Measurements from ENCODE around the gene RASA3. TPM values are rescaled to one million over a fixed set of nuclear protein-coding genes. Genes with fewer than 3 reads are reported as not detected.

RASA3 gene
- total RNA-seq, 4 donors from 2014 or later = 29.5 to 38.1 (median 34.6) TPM

DNA sequence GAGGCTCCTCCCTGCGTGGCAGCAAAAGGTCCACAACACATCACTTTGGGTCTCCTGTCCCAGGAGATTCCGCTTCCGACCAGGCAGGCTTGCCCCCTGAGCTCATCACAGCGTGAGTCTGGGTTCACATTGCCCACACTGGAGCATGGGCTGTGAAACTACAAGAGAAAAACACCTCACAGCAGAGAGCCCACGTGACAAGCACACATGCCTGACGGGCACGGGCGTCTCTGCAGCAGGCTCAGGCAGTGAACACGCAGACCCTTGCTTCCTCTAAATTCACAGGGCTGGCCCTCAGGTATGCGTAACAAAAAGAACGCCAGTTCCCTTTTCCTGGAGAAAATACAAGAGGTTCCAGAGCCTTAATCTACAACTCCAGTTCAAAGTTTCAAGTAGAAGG is 41.9 kb downstream of the RASA3 start:
- intact Hi-C loops (cut with DNase I) = no loop called here
- Histone ChIP-seq H3K4me3 (no peak overlapping the region), H3K36me3 (no peaks in the 10 kb centered on the region), H3K27ac (replicated peaks in 1 of 4) (no peak overlapping the region), H3K4me1 (peaks cover 0 to 5% (median 0%) of the 10 kb centered on the region in 4 donors), H3K27me3 (no peaks in the 10 kb centered on the region), H3K9me3 (peaks cover 0 to 20% (median 0%) of the 10 kb centered on the region in 4 donors)
- DNase-seq (ENCODE audit: extremely low spot score) = no peak
- WGBS = 96% methylated on average over 10 of the region's 11 CpGs
- TF ChIP-seq POLR2AphosphoS5 (IDR thresholded peaks at IDR 0.05) (no peak), POLR2A (IDR thresholded peaks at IDR 0.05; ENCODE audit: low read depth) (no peak), EP300 (IDR thresholded peaks at IDR 0.05) (no peak)
- TF ChIP-seq, protein P1, sequence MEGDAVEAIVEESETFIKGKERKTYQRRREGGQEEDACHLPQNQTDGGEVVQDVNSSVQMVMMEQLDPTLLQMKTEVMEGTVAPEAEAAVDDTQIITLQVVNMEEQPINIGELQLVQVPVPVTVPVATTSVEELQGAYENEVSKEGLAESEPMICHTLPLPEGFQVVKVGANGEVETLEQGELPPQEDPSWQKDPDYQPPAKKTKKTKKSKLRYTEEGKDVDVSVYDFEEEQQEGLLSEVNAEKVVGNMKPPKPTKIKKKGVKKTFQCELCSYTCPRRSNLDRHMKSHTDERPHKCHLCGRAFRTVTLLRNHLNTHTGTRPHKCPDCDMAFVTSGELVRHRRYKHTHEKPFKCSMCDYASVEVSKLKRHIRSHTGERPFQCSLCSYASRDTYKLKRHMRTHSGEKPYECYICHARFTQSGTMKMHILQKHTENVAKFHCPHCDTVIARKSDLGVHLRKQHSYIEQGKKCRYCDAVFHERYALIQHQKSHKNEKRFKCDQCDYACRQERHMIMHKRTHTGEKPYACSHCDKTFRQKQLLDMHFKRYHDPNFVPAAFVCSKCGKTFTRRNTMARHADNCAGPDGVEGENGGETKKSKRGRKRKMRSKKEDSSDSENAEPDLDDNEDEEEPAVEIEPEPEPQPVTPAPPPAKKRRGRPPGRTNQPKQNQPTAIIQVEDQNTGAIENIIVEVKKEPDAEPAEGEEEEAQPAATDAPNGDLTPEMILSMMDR (IDR thresholded peaks at IDR 0.05) = no peak

DNA sequence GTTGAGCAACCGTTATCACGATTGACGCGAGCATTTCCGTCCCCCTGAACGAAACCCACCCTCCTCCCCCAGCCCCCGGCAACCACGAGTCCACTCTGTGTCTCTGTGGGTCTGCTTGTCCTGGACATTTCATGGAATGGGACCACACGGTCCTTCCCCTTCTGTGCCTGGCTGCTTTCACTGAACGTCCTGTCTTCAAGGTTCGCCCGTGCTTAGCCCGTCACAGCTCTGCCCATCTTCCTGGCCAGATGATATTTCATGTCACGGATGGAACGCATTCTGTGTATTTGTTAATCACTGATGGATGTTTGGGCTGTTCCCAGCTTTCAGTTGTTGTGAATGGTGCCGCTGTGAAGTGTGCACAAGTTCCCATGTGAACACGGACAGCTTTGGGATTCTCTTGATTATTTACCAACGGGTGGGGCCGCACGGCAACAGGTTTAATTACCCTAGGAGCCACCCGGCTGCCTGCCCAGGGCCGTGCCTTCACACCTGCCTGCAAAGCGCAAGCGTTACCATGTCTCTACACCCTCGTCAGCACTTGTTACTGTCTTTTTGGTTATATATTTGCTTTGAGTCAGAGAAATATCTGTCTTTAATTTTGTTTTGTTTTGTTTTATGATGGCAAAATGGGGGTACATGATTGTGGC is 42.5 kb downstream of the RASA3 start:
- TF ChIP-seq POLR2A (IDR thresholded peaks at IDR 0.05; ENCODE audit: low read depth) = no peak
- no peak for TF ChIP-seq EP300 (IDR thresholded peaks at IDR 0.05)
- Histone ChIP-seq H3K9me3 (peaks cover 0 to 20% (median 0%) of the 10 kb centered on the region in 4 donors), H3K4me1 (peaks cover 0 to 5% (median 0%) of the 10 kb centered on the region in 4 donors), H3K27ac (replicated peaks in 1 of 4) (no peak overlapping the region), H3K27me3 (no peaks in the 10 kb centered on the region), H3K36me3 (no peaks in the 10 kb centered on the region), H3K4me3 (no peak overlapping the region)
- intact Hi-C loops (cut with DNase I) = no loop called here
- no peak for DNase-seq (ENCODE audit: extremely low spot score)
- 92% methylated on average over 24 of the region's 25 CpGs for WGBS

DNA sequence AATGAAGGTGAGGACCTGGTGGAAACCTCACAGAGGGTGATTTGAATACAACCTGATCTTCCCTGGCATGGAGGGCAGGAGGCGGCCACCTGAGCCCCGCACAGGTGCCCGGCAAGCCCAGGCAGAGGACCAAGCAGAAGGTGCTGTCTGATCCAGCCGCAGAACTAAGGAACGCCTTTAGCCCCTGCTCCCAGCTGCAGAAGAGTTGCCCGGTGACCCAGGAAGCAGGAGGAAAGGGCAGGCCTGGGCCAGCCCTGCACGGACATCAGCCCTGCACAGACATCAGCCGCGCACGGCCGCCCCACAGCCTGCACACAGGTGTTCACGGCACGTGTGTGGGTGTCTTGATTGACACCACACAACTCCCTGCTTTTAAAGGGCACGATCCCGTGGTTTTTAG is 43.1 kb downstream of the RASA3 start:
- no peak for DNase-seq (ENCODE audit: extremely low spot score)
- no peak for TF ChIP-seq POLR2AphosphoS5 (IDR thresholded peaks at IDR 0.05)
- TF ChIP-seq, protein P1 (IDR thresholded peaks at IDR 0.05) = no peak
- no peak for TF ChIP-seq POLR2A (IDR thresholded peaks at IDR 0.05; ENCODE audit: low read depth)
- WGBS = 93% methylated on average over 10 of the region's 15 CpGs
- peaks cover 0 to 20% (median 0%) of the 10 kb centered on the region in 4 donors for H3K9me3 ChIP-seq
- peaks cover 0 to 5% (median 0%) of the 10 kb centered on the region in 4 donors for H3K4me1 ChIP-seq
- H3K4me3 ChIP-seq = no peak overlapping the region
- H3K27me3 ChIP-seq = no peaks in the 10 kb centered on the region
- no peak overlapping the region for H3K27ac ChIP-seq (replicated peaks in 1 of 4)
- no peaks in the 10 kb centered on the region for H3K36me3 ChIP-seq
- intact Hi-C loops (cut with DNase I) = no loop called here

DNA sequence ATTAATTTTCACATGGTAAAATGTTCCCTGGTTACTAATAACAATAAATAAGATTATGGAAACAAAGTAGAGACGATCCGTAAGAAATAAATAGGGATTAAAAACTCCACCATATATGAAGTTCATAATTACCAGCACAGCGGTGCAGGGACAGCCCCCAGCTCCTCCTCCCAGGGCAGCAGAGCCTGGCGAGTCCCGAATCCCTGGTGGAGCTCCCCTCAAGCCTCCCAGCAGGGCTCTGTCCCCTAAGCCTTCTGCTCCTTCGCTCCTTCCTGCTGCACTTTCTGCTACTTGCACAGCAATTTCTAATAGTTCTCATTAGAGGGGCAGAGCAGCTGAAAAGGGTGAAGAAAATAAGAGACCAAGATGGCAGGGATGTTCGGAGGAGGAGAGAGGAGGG is 43.6 kb downstream of the RASA3 start:
- Histone ChIP-seq H3K9me3 (peaks cover 0 to 20% (median 0%) of the 10 kb centered on the region in 4 donors), H3K4me1 (peaks cover 0 to 5% (median 0%) of the 10 kb centered on the region in 4 donors), H3K36me3 (no peaks in the 10 kb centered on the region), H3K27ac (replicated peaks in 1 of 4) (no peak overlapping the region), H3K27me3 (no peaks in the 10 kb centered on the region), H3K4me3 (no peak overlapping the region)
- 91% methylated on average over 7 of the region's 7 CpGs for WGBS
- intact Hi-C loops (cut with DNase I) = no loop called here
- TF ChIP-seq, protein P1 (IDR thresholded peaks at IDR 0.05) = no peak
- TF ChIP-seq POLR2A (IDR thresholded peaks at IDR 0.05; ENCODE audit: low read depth) = no peak
- no peak for TF ChIP-seq EP300 (IDR thresholded peaks at IDR 0.05)
- TF ChIP-seq POLR2AphosphoS5 (IDR thresholded peaks at IDR 0.05) = no peak
- DNase-seq (ENCODE audit: extremely low spot score) = no peak

DNA sequence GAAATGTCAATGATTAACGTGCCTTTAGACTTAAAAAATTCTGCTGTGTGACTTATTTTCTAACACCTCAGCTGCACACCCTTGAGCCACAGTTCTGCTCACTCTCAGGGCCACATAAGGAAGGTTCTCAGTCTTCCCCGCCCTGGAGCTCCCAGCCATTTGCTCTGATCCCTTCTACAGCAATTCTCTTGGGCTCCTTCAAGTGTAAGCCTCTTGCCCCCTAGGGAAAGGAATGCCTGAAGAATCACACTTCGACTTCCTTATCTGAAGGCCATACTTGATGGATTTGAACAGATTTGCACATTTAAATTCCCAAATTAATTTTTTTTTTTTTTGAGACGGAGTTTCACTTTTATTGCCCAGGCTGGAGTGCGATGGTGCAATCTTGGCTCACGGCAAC is 44.2 kb downstream of the RASA3 start:
- no peak overlapping the region for H3K4me3 ChIP-seq
- TF ChIP-seq POLR2AphosphoS5 (IDR thresholded peaks at IDR 0.05) (no peak), POLR2A (IDR thresholded peaks at IDR 0.05; ENCODE audit: low read depth) (no peak), EP300 (IDR thresholded peaks at IDR 0.05) (no peak)
- TF ChIP-seq, protein P1 (IDR thresholded peaks at IDR 0.05) = no peak
- 87% methylated on average over 6 of the region's 6 CpGs for WGBS

More for the DNA sequence above, 44.2 kb downstream of the RASA3 start:
- intact Hi-C loops (cut with DNase I) = no loop called here
- Histone ChIP-seq H3K36me3 (no peaks in the 10 kb centered on the region), H3K9me3 (peaks cover 0 to 17% (median 0%) of the 10 kb centered on the region in 4 donors), H3K27ac (replicated peaks in 1 of 4) (no peak overlapping the region), H3K4me1 (peaks cover 0 to 6% (median under 1%) of the 10 kb centered on the region in 4 donors), H3K27me3 (no peaks in the 10 kb centered on the region)
- no peak for DNase-seq (ENCODE audit: extremely low spot score)

Measured in esophagus muscularis mucosa (tissue), 4 donors.